NCI-H1694 (cell line): Measurements from ENCODE around the gene MBD5.

Source experiments
- DNase-seq: peaks from one replicate; lab custom pipeline; 2025; lab: John Stamatoyannopoulos, UW

MBD5 gene

GRCh38 chr2:148221926-148222325 is 201.0 kb downstream of the MBD5 start:
- DNase-seq, result no peak

DNA sequence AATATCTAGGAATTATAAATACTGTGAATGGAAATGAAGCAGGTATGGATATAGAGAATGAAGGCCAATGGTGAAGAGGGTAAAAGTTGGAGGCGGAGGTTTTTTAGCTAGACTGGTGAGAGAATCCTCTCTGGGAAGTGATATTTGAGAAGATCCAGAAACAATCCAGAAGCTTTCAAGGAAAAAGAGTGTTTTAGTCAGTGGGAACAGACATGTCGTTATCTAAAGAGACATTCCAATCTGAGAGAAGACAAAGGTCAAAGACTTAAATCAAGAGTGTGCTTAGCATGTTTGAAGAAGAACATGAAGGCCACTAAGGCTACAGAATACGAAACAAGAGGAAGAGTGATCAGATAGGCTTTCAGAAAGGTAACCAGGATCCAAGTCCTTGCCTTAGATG is 211.0 kb downstream of the MBD5 start:
- no peak for DNase-seq

- DNase-seq, result no peak
These were observed 213.3 kb downstream of the MBD5 start for GRCh38 chr2:148234143-148234542.

- no peak for DNase-seq
These were observed 217.0 kb downstream of the MBD5 start for GRCh38 chr2:148237911-148238310.

GRCh38 chr2:148238561-148238960 is 217.7 kb downstream of the MBD5 start:
- DNase-seq, result no peak

DNA sequence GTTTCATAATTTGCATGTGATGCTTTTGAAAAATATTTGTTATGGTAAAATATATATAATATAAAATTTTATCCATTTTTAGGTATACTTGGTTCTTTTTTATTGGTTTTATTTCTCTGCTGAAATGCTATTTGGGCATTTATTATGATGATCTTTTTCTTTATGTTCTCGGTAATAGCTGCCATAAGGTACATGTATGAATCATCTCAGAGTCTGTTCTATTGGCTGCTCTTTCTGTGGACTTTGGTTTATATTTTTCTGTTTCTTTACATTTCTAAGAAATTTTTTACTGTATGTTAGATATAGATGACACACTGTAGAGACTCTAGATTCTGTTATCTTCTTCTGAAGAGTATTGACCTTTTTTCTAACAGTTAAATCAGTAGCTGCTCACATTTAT is 219.9 kb downstream of the MBD5 start:
- no peak for DNase-seq

DNA sequence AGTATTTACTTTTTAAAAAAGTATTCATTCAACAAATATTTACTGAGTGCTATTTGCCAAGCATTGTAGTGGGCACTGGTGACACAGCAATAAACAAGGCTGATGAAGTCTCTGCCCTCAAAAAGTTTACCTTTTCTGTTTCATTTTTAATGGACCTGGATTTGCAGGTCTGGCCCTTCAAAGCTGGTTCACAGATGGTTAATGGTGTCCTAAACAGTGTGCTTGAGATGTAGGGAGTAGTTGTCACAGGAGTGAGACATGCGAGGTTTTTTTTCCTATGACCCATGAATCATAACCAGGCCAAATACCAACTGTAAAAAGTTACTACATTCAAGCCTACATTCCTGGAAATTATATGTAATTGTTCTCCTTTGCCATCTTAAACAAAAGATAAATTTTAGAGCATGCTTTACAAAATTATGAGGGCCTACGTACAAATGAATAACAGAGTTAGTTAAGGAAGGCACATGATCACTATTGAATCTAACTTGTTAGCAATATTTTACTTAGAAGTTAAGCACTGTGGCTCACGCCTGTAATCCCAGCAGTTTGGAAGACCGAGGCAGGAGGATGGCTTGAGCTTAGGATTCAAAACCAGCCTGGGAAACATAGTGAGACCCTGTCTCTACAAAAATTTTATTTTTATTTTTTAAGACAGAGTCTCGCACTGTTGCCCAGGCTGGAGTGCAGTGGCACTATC is 223.9 kb downstream of the MBD5 start:
- no peak for DNase-seq

DNA sequence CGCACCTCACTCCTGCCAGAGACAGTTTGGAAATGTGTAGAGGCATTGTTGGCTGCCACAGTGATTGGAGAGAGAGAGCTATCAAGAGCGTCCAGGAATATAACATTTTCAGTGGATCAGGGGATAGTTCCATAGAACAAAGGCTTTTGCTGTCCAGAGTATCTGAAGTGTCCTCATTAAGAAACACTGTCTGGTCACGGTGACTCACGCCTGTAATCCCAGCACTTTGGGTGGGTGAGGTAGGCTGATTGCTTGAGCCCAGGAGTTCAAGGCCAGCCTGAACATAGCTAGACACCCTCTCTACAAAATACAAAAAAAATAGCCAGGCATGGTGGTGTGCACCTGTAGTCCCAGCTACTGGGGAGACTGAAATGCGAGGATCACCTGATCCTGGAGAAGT is 231.1 kb downstream of the MBD5 start:
- DNase-seq, result no peak

DNA sequence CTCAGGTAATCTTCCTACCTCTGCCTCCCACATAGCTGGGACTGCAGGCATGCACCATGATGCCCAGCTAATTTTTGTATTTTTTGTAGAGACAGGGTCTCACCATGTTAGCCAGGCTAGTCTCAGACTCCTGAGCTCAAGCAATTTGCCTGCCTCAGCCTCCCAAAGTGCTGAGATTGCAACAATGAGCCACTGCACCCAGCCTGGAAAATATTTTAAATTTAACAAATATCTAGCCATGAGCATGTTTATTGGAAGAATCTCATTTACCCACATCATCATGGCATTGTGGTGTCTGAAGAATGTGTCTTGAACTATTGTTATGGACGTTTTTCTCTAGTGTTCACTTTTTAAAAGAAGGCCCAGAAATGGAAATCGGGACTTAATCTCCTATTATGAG is 231.8 kb downstream of the MBD5 start:
- DNase-seq, result no peak

- no peak for DNase-seq
These were observed 232.8 kb downstream of the MBD5 start for GRCh38 chr2:148253685-148254084.

DNA sequence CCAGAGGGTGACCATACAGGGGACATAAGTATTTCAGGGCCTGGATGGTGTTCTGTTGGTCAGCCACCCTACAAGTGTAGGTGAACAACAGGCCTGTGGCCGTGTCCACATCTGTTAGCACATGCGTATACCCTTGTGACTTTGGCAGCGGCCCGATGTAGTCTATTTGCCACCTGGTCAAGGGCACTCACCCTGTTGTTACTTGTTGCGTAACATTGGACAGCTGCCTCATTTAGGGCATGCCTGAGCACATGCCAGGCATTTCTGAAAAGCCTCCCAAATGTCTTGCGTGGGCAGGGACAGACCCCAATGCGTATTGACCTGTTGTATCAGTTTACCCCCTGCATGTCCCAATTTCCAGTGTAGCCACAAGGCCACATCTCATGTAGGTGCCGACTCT is 235.0 kb downstream of the MBD5 start:
- no peak for DNase-seq

- no peak for DNase-seq
These were observed 236.4 kb downstream of the MBD5 start for GRCh38 chr2:148257276-148257675.

GRCh38 chr2:148258124-148258523 is 237.2 kb downstream of the MBD5 start:
- DNase-seq, result no peak

GRCh38 chr2:148259674-148260073 is 238.8 kb downstream of the MBD5 start:
- peak; percentile 1 for DNase-seq

- DNase-seq, result no peak
These were observed 243.0 kb downstream of the MBD5 start for GRCh38 chr2:148263890-148264289.

- DNase-seq, result no peak
These were observed 252.3 kb downstream of the MBD5 start for GRCh38 chr2:148273158-148273691.

DNA sequence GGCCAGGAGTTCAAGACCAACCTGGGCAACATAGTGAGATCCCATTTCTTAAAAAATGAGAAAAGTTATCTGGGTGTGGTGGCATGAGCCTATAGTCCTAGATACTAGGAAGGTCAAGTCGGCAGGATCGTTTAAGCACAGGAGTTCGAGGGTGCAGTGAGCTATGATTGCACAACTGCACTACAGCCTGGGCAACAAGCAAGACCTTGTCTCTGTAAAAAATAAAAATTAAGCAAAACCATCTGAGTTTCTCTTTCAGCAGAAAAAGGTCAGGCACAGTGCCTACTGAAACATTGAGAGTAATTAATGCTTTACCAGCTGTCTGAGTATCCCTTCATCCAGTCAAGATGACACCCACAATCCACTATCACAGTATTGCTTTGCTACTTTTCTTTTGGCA is 258.3 kb downstream of the MBD5 start:
- DNase-seq, result no peak

- no peak for DNase-seq
These were observed 261.3 kb downstream of the MBD5 start for GRCh38 chr2:148282201-148282600.

DNA sequence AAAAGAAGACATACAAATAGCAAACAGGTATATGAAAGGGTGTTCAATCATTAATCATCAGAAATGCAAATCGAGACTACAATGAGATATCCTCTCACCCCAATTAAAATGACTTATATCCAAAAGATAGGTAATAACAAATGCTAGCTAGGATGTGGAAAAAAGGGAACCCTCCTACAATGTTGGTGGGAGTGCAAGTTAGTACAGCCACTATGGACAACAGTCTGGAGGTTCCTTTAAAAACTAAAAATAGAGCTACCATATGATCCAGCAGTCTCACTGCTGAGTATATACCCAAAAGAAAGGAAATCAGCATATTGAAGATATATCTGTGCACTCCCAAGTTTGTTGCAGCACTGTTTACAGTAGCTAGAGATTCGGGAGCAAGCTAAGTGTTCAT is 271.5 kb downstream of the MBD5 start:
- DNase-seq, result no peak

GRCh38 chr2:148298196-148298595 is 277.3 kb downstream of the MBD5 start:
- DNase-seq, result no peak

DNA sequence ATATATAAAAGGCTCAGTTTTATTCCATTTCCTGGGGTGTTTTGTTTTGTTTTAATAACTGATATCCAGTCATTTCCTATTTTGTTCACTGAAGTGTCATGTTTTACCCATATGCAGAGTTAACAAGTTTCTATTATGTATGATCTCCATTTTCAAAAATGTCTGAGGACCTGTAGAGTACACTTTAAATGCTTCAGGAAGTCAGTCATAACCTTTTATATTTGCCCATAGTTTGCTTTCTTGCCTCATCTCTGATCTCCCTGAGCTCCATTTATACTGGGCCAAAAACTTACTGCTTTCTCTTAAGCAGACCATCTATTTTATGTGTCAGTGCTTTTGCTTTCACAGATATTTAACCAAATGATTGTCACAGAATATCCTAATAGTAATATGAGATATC is 278.7 kb downstream of the MBD5 start:
- DNase-seq, result no peak

DNA sequence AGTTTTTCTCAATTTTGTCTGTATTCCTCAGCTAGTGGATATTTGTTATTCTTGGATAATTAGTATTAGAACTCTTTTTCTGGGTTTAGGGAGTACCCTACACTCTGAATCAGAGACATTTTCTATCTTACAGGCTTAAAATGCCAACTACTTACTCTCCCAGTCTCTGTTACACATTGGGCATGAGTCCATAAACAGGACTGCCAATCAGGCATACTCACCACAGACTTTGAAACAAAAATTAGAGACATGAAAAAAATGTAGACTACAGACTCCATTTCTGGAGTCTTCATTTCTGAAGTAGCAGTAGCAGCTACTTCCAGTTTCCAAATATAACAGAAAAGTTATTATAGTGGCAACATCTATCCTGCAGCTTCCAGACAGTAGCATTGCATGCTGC is 279.7 kb downstream of the MBD5 start:
- no peak for DNase-seq

- no peak for DNase-seq
These were observed 280.5 kb downstream of the MBD5 start for GRCh38 chr2:148301362-148301761.

GRCh38 chr2:148302526-148302925 is 281.6 kb downstream of the MBD5 start:
- no peak for DNase-seq
